ENCODE measurements around the gene CPED1. TPM values are rescaled to one million over a fixed set of nuclear protein-coding genes. Genes with fewer than 3 reads are reported as not detected.

Gene CPED1
- total RNA-seq, 1 experiment from 2014 or later, result 0.13 TPM

DNA sequence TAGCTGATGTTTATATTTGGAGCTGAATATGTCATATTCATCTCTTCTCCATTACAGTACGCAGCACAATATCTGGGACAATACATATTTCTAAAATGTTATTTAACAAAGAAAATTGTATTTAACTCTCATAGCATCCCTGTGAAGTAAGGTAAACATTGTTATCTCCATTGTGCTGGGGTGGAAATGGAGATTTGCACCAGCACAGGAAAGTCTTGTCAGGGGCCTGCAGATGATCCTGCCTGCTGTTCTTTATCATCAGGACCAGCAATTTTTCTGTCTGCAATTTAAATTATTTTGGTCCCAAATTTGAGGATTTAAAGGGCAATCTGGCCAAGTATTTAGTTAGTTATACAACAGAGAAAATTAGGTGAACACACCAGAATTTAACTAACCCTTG lies 144.4 kb downstream of the CPED1 start:
- Mint-ChIP-seq H3K27ac (no peak overlapping the region), H3K27me3 (ENCODE audit: low read depth) (no peaks in the 10 kb centered on the region), H3K4me3 (no peak overlapping the region), H3K4me1 (peaks cover 2% of the 10 kb centered on the region in 2 experiments; a peak in 2 of 4 replicates), H3K9me3 (no peaks in the 10 kb centered on the region), H3K36me3 (ENCODE audit: insufficient read depth in 1 of 3, low read depth in 3 of 3) (no peaks in the 10 kb centered on the region)
- Histone ChIP-seq H2BK15ac (ENCODE audit: low read depth, low read length) (no peak overlapping the region), H2AK5ac (ENCODE audit: insufficient read length, low read length) (no peak overlapping the region), H3K18ac (ENCODE audit: insufficient read length, low read depth, low read length) (no peak overlapping the region), H3K9ac (ENCODE audit: extremely low read depth, insufficient read length, low read length) (no peak overlapping the region), H2AFZ (ENCODE audit: low read length) (no peak overlapping the region), H3K79me2 (ENCODE audit: insufficient read depth, low read length) (no peaks in the 10 kb centered on the region), H3K23ac (ENCODE audit: insufficient read length, low read depth, low read length) (no peak overlapping the region), H2BK5ac (ENCODE audit: insufficient read length, low read length) (no peak overlapping the region), H3K14ac (ENCODE audit: insufficient read depth, low read length) (no peak overlapping the region), H2BK120ac (ENCODE audit: low read depth, low read length, poor library complexity, severe bottlenecking) (no peak overlapping the region), H3K4ac (ENCODE audit: low read depth, low read length) (no peak overlapping the region), H3K9me3 (ENCODE audit: control insufficient read depth, low read depth, low read length) (no peaks in the 10 kb centered on the region), H4K91ac (ENCODE audit: insufficient read length, low read depth, low read length) (no peak overlapping the region), H3K27me3 (ENCODE audit: insufficient read depth, low read length) (no peaks in the 10 kb centered on the region), H3K27ac (ENCODE audit: insufficient read length, low read depth, low read length) (no peak overlapping the region), H3K23me2 (ENCODE audit: insufficient read length, low read depth, low read length, poor library complexity, severe bottlenecking) (no peaks in the 10 kb centered on the region), H2BK12ac (ENCODE audit: insufficient read length, low read depth, low read length) (no peak overlapping the region), H3K4me2 (ENCODE audit: insufficient read depth, insufficient read length, low read length) (no peak overlapping the region), H4K20me1 (ENCODE audit: control insufficient read depth, insufficient read depth, insufficient read length) (no peaks in the 10 kb centered on the region), H3K4me1 (ENCODE audit: insufficient read depth, low read length) (no peaks in the 10 kb centered on the region), H3T11ph (ENCODE audit: low read length) (no peak overlapping the region), H4K5ac (ENCODE audit: insufficient read length, low read depth, low read length) (no peak overlapping the region), H3K56ac (ENCODE audit: insufficient read length, low read depth, low read length) (no peak overlapping the region), H3K79me1 (ENCODE audit: insufficient read depth, low read depth, low read length, poor library complexity, severe bottlenecking) (no peaks in the 10 kb centered on the region), H2BK20ac (ENCODE audit: low read depth, low read length, poor library complexity, severe bottlenecking) (no peak overlapping the region), H4K8ac (replicated peaks; ENCODE audit: insufficient read length, low read depth, low read length) (no peak overlapping the region)
- no CpG with 5 or more reads among the region's 1 CpG for WGBS (ENCODE audit: extremely low coverage, insufficient read length, low lambda C conversion rate)
- DNase-seq, result no peak
- TF ChIP-seq, protein P1, sequence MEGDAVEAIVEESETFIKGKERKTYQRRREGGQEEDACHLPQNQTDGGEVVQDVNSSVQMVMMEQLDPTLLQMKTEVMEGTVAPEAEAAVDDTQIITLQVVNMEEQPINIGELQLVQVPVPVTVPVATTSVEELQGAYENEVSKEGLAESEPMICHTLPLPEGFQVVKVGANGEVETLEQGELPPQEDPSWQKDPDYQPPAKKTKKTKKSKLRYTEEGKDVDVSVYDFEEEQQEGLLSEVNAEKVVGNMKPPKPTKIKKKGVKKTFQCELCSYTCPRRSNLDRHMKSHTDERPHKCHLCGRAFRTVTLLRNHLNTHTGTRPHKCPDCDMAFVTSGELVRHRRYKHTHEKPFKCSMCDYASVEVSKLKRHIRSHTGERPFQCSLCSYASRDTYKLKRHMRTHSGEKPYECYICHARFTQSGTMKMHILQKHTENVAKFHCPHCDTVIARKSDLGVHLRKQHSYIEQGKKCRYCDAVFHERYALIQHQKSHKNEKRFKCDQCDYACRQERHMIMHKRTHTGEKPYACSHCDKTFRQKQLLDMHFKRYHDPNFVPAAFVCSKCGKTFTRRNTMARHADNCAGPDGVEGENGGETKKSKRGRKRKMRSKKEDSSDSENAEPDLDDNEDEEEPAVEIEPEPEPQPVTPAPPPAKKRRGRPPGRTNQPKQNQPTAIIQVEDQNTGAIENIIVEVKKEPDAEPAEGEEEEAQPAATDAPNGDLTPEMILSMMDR (conservative IDR thresholded peaks at IDR 0.05), result no peak

Measured in H9 (cell line).